HFFc6 (cell line): Measurements from ENCODE around the gene IFNL4. TPM values are rescaled to one million over a fixed set of nuclear protein-coding genes. Genes with fewer than 3 reads are reported as not detected.

ENCODE experiments used
- DNase-seq: peaks from one replicate; pipeline ENCODE4 v3.0.0-alpha.2; 2018
- H3K27ac Mint-ChIP-seq: 2 replicates; pipeline ENCODE4 v1.8.0; 2020; ENCODE audit warnings: mild to moderate bottlenecking, mixed read lengths
- H3K27me3 Mint-ChIP-seq: 2 replicates; pipeline ENCODE4 v1.8.0; 2021; ENCODE audit warnings: mild to moderate bottlenecking, moderate library complexity, mixed read lengths; ENCODE audit not compliant: insufficient read depth
- H3K36me3 Mint-ChIP-seq: 2 replicates; pipeline ENCODE4 v1.8.0; 2021; ENCODE audit warnings: low read depth, mixed read lengths
- H3K4me1 Mint-ChIP-seq: 2 replicates; pipeline ENCODE4 v1.8.0; 2020; ENCODE audit warnings: low read depth, mixed read lengths
- H3K4me3 Mint-ChIP-seq: 2 replicates; pipeline ENCODE4 v1.8.0; 2020; ENCODE audit warnings: mild to moderate bottlenecking, moderate library complexity, mixed read lengths
- H3K9me3 Mint-ChIP-seq: 2 replicates; pipeline ENCODE4 v1.8.0; 2020; ENCODE audit warnings: mild to moderate bottlenecking, mixed read lengths
- total RNA-seq, 6 experiments: library from RNA; stranded (reverse); fragmentation: NEBNext Ultra II Directional; extraction: Animal tissue kit (Norgen Biotek cat#: 25700); gene quantifications; 2 replicates in 1 of 6; 3 replicates in 5 of 6; pipeline ENCODE4 v1.2.3, GENCODE V29; 2021
- TF ChIP-seq, protein P1 (sequence below): fragments of 200-600 bp; sonication (generic); IDR thresholded peaks from 2 replicates; pipeline ENCODE4 v1.5.0; 2021; ENCODE audit warnings: antibody characterized with exemption, mild to moderate bottlenecking

IFNL4 gene
- total RNA-seq, 6 experiments from 2014 or later, result not detected

DNA sequence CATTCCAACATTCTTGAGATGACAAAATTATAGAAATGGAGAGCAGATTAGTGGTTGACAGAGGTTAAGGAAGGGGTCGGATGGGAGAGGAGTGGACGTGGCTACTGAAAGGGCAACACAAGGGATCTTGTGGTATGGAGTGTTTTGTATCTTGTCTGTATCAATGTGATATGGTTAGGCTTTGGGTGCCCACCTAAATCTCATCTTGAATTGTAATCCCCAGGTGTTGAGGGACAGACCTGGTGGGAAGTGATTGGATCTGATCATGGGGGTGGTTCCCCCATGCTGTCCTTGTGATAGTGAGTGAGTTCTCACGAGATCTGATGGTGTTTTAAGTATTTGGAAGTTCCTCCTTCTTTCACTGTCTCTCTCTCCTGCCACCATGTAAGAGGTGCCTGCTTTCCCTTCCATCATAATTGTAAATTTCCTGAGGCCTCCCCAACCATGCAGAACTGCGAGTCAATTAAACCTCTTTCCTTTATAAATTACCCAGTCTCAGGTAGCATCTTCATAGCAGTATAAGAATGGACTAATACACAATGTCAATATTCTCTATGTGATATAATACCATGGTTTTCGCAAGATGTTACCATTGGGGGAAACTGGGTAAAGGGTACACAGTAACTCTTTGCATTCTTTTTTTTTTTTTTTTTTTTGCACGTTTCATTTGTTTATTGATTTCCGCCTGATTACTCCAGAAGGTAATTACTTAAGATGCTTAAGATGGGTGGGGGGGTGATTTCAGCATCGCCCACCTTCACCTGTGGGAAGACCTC, 4.9 kb upstream of the IFNL4 start:
- no peaks in the 10 kb centered on the region for H3K9me3 Mint-ChIP-seq
- DNase-seq, result no peak
- H3K4me1 Mint-ChIP-seq, result no peaks in the 10 kb centered on the region
- TF ChIP-seq, protein P1, sequence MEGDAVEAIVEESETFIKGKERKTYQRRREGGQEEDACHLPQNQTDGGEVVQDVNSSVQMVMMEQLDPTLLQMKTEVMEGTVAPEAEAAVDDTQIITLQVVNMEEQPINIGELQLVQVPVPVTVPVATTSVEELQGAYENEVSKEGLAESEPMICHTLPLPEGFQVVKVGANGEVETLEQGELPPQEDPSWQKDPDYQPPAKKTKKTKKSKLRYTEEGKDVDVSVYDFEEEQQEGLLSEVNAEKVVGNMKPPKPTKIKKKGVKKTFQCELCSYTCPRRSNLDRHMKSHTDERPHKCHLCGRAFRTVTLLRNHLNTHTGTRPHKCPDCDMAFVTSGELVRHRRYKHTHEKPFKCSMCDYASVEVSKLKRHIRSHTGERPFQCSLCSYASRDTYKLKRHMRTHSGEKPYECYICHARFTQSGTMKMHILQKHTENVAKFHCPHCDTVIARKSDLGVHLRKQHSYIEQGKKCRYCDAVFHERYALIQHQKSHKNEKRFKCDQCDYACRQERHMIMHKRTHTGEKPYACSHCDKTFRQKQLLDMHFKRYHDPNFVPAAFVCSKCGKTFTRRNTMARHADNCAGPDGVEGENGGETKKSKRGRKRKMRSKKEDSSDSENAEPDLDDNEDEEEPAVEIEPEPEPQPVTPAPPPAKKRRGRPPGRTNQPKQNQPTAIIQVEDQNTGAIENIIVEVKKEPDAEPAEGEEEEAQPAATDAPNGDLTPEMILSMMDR, result no peak
- peaks cover 39% of the 10 kb centered on the region for H3K27me3 Mint-ChIP-seq
- H3K36me3 Mint-ChIP-seq, result no peaks in the 10 kb centered on the region
- no peak overlapping the region for H3K27ac Mint-ChIP-seq
- H3K4me3 Mint-ChIP-seq, result no peak overlapping the region

- DNase-seq, result no peak
- Mint-ChIP-seq H3K4me1 (no peaks in the 10 kb centered on the region), H3K27ac (no peak overlapping the region), H3K9me3 (no peaks in the 10 kb centered on the region), H3K4me3 (no peak overlapping the region), H3K27me3 (peaks cover 36% of the 10 kb centered on the region), H3K36me3 (no peaks in the 10 kb centered on the region)
- TF ChIP-seq, protein P1, result no peak
Observed at GRCh38 chr19:39252458-39252857, 3.8 kb upstream of the IFNL4 start.

- TF ChIP-seq, protein P1, result no peak
- Mint-ChIP-seq H3K9me3 (no peaks in the 10 kb centered on the region), H3K27ac (no peak overlapping the region), H3K36me3 (no peaks in the 10 kb centered on the region), H3K4me1 (no peaks in the 10 kb centered on the region), H3K27me3 (peaks cover 38% of the 10 kb centered on the region), H3K4me3 (no peak overlapping the region)
- no peak for DNase-seq
Observed at GRCh38 chr19:39251846-39252245, 3.2 kb upstream of the IFNL4 start.

DNA sequence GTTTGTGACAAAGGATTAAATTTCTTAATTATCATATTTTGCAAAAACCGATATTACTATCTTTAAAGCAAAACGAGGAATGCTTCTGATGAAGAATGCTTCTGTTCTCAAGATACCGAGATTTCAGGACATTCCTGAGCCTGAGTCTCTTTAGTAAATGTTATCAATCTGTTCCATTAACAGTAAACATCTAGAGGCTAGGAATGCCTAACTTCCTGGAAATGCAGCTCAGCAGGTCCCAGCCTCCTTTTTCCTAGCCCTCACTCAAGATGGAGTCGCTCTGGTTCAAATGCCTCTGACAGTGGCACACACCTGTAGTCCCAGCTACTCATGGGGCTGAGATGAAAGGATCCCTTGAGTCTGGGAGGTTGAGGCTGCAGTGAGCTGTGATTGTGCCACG, 2.4 kb upstream of the IFNL4 start:
- Mint-ChIP-seq H3K9me3 (no peaks in the 10 kb centered on the region), H3K36me3 (no peaks in the 10 kb centered on the region), H3K4me3 (no peak overlapping the region), H3K27ac (no peak overlapping the region), H3K4me1 (no peaks in the 10 kb centered on the region), H3K27me3 (peaks cover 33% of the 10 kb centered on the region)
- TF ChIP-seq, protein P1, result no peak
- no peak for DNase-seq

GRCh38 chr19:39247701-39248664, 673 bp downstream of the IFNL4 start:
- Mint-ChIP-seq H3K27ac (no peak overlapping the region), H3K36me3 (no peaks in the 10 kb centered on the region), H3K9me3 (no peaks in the 10 kb centered on the region), H3K27me3 (peaks cover 26% of the 10 kb centered on the region), H3K4me1 (no peaks in the 10 kb centered on the region), H3K4me3 (no peak overlapping the region)
- TF ChIP-seq, protein P1, result no peak
- no peak for DNase-seq
